Astrocyte (in vitro differentiated cells and primary cell): ENCODE data around the gene CBFB. TPM values are rescaled to one million over a fixed set of nuclear protein-coding genes. Genes with fewer than 3 reads are reported as not detected.

Experiments
- DNase-seq: peaks from one replicate; pipeline ENCODE4 v3.0.0-alpha.2; 2010; ENCODE audit warnings: low read depth
- FAIRE-seq: peaks from 2 replicates; lab custom pipeline; 2011; peaks lifted over from hg19 to GRCh38; lab: Jason Lieb, UNC
- H2AFZ ChIP-seq: 2 replicates; pipeline ENCODE4 v1.6.0; 2012; ENCODE audit warnings: low read depth, low read length, inconsistent platforms
- H3K27ac ChIP-seq: 2 replicates; pipeline ENCODE4 v1.5.1; 2011; ENCODE audit warnings: low read depth, low read length, inconsistent platforms
- H3K27me3 ChIP-seq: 2 replicates; pipeline ENCODE4 v1.6.0; 2011; ENCODE audit warnings: low read length, inconsistent platforms; ENCODE audit not compliant: insufficient read depth
- H3K36me3 ChIP-seq: 2 replicates; pipeline ENCODE4 v1.5.1; 2011; ENCODE audit warnings: low read length, inconsistent platforms; ENCODE audit not compliant: insufficient read depth
- H3K4me1 ChIP-seq: 2 replicates; pipeline ENCODE4 v1.5.1; 2011; ENCODE audit warnings: low read length, inconsistent platforms; ENCODE audit not compliant: insufficient read depth
- H3K4me2 ChIP-seq: 2 replicates; pipeline ENCODE4 v1.6.0; 2012; ENCODE audit warnings: low read length, inconsistent platforms
- H3K4me3 ChIP-seq: 2 replicates; pipeline ENCODE4 v1.5.1; 2011; ENCODE audit warnings: low read depth, mild to moderate bottlenecking, low read length, inconsistent platforms; ENCODE audit not compliant: insufficient read depth
- H3K79me2 ChIP-seq: 2 replicates; pipeline ENCODE4 v1.6.0; 2012; ENCODE audit warnings: mild to moderate bottlenecking, low read length, inconsistent platforms; ENCODE audit not compliant: insufficient read depth
- H3K9ac ChIP-seq: 2 replicates; pipeline ENCODE4 v1.6.0; 2012; ENCODE audit warnings: mild to moderate bottlenecking, low read length, inconsistent platforms
- H3K9me3 ChIP-seq: 2 replicates; pipeline ENCODE4 v1.5.1; 2012; ENCODE audit warnings: low read depth, mild to moderate bottlenecking, low read length, inconsistent platforms; ENCODE audit not compliant: insufficient read depth
- H4K20me1 ChIP-seq: 2 replicates; pipeline ENCODE4 v1.6.0; 2012; ENCODE audit warnings: low read length, inconsistent platforms; ENCODE audit not compliant: insufficient read depth
- H3K27ac Mint-ChIP-seq: one replicate; pipeline ENCODE4 v1.8.0; 2021; ENCODE audit warnings: mild to moderate bottlenecking, mixed read lengths; ENCODE audit not compliant: unreplicated experiment
- H3K27me3 Mint-ChIP-seq: one replicate; pipeline ENCODE4 v1.8.0; 2021; ENCODE audit warnings: low read depth, mixed read lengths; ENCODE audit not compliant: unreplicated experiment
- H3K36me3 Mint-ChIP-seq: one replicate; pipeline ENCODE4 v1.8.0; 2021; ENCODE audit warnings: low read depth, mixed read lengths; ENCODE audit not compliant: unreplicated experiment
- H3K4me1 Mint-ChIP-seq: one replicate; pipeline ENCODE4 v1.8.0; 2021; ENCODE audit warnings: low read depth, mixed read lengths; ENCODE audit not compliant: unreplicated experiment
- H3K4me3 Mint-ChIP-seq: one replicate; pipeline ENCODE4 v1.8.0; 2021; ENCODE audit warnings: mild to moderate bottlenecking, moderate library complexity, mixed read lengths; ENCODE audit not compliant: unreplicated experiment
- H3K9me3 Mint-ChIP-seq: one replicate; pipeline ENCODE4 v1.8.0; 2021; ENCODE audit warnings: mild to moderate bottlenecking, mixed read lengths; ENCODE audit not compliant: unreplicated experiment
- EZH2 ChIP-seq: IDR thresholded peaks from 2 replicates; pipeline ENCODE4 v1.6.1; 2012; ENCODE audit warnings: mild to moderate bottlenecking, low read length, inconsistent platforms; ENCODE audit not compliant: insufficient read depth
- total RNA-seq: library from RNA; stranded (reverse); gene quantifications from 2 replicates; pipeline ENCODE4 v1.2.1, GENCODE V29; 2021
- TF ChIP-seq, protein P1 (sequence below): IDR thresholded peaks from 2 replicates; pipeline ENCODE4 v1.5.1; 2011; ENCODE audit warnings: low read depth, mild to moderate bottlenecking, inconsistent platforms, low read length, moderate library complexity; ENCODE audit not compliant: insufficient read depth

The CBFB gene
- total RNA-seq, 1 donor from 2014 or later: 104 TPM

DNA sequence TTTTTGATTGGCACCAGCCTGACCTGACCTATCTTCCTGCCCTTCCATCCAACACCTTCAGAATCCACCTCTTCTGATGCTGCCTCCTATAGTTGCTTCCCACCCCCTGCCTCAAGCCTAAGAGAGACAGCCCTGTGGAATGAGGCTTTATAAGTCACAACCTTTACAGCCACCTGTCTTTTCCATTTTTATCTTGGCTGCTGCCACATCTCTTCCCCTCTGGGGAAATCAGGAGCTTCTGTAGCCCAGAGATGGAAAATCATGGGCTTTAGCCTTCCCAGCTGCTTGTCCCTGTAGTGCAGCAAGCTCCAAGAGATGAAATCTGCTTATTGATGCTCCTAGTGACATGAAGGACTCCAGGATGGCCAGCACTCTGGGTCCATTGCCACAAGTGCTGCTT is 99.5 kb downstream of the CBFB start:
- DNase-seq (no peak), FAIRE-seq (no peak)
- Mint-ChIP-seq H3K9me3 (no peaks in the 10 kb centered on the region), H3K36me3 (peaks cover 30% of the 10 kb centered on the region), H3K27ac (no peak overlapping the region), H3K27me3 (no peaks in the 10 kb centered on the region), H3K4me3 (no peak overlapping the region), H3K4me1 (no peaks in the 10 kb centered on the region)
- Histone ChIP-seq H3K9me3 (no peaks in the 10 kb centered on the region), H2AFZ (no peak overlapping the region), H3K36me3 (peaks cover 23% of the 10 kb centered on the region), H4K20me1 (peaks cover 16% of the 10 kb centered on the region), H3K4me3 (no peak overlapping the region), H3K27ac (no peak overlapping the region), H3K79me2 (no peaks in the 10 kb centered on the region), H3K9ac (no peak overlapping the region), H3K4me1 (no peaks in the 10 kb centered on the region), H3K4me2 (no peak overlapping the region), H3K27me3 (no peaks in the 10 kb centered on the region)
- TF ChIP-seq, protein P1, sequence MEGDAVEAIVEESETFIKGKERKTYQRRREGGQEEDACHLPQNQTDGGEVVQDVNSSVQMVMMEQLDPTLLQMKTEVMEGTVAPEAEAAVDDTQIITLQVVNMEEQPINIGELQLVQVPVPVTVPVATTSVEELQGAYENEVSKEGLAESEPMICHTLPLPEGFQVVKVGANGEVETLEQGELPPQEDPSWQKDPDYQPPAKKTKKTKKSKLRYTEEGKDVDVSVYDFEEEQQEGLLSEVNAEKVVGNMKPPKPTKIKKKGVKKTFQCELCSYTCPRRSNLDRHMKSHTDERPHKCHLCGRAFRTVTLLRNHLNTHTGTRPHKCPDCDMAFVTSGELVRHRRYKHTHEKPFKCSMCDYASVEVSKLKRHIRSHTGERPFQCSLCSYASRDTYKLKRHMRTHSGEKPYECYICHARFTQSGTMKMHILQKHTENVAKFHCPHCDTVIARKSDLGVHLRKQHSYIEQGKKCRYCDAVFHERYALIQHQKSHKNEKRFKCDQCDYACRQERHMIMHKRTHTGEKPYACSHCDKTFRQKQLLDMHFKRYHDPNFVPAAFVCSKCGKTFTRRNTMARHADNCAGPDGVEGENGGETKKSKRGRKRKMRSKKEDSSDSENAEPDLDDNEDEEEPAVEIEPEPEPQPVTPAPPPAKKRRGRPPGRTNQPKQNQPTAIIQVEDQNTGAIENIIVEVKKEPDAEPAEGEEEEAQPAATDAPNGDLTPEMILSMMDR: no peak

DNA sequence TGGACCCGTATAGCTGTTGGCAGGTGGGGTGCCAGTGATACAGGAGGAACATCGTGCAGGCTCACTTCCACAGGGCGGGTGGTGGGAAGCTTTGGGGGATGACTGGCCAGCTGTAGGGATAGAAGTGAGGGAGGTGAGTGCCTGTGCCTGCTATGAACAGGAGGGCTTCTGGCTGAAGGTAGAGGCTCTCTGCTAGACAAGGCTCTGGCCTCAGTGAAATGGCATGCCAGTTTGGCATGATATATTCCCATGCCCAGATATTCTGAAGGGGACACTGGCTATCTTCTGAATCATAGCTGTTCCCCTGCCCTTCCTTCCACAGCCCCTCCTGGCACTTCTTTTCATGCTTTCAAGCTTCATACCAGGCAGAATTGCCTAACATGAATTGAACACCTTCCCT is 99.9 kb downstream of the CBFB start:
- Histone ChIP-seq H3K4me3 (no peak overlapping the region), H4K20me1 (peaks cover 16% of the 10 kb centered on the region), H3K9ac (no peak overlapping the region), H3K27me3 (no peaks in the 10 kb centered on the region), H3K4me1 (no peaks in the 10 kb centered on the region), H3K9me3 (no peaks in the 10 kb centered on the region), H3K36me3 (peaks cover 20% of the 10 kb centered on the region), H3K27ac (no peak overlapping the region), H3K4me2 (no peak overlapping the region), H3K79me2 (no peaks in the 10 kb centered on the region), H2AFZ (no peak overlapping the region)
- Mint-ChIP-seq H3K27ac (no peak overlapping the region), H3K36me3 (peaks cover 28% of the 10 kb centered on the region), H3K9me3 (no peaks in the 10 kb centered on the region), H3K4me3 (no peak overlapping the region), H3K27me3 (no peaks in the 10 kb centered on the region), H3K4me1 (no peaks in the 10 kb centered on the region)
- FAIRE-seq (no peak), DNase-seq (no peak)
- TF ChIP-seq EZH2: no peak
- TF ChIP-seq, protein P1: no peak

DNA sequence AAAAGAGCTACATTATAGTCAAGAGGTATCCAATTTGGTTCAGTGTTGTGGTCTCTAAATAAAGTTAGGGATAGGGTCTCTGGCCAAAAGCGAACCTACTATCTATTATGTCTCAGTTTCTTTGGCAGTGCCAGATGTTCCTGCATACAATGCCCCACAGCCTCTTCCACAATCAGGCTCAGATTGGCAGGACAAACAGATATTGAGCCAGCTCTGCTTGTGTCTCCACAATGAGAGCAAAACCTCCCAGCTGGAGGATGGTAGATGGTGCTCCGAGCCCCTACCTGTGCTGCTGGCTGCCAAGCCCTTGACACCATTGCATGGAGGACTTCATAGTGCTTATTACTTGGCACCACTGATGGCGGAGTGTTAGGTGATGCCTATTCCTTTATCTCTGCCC is 100.5 kb downstream of the CBFB start:
- H3K27me3 Mint-ChIP-seq: no peaks in the 10 kb centered on the region
- H3K9me3 ChIP-seq: no peaks in the 10 kb centered on the region
- H3K4me1 Mint-ChIP-seq: no peaks in the 10 kb centered on the region
- no peak for TF ChIP-seq EZH2
- TF ChIP-seq, protein P1: no peak
- no peak overlapping the region for H2AFZ ChIP-seq
- peaks cover 30% of the 10 kb centered on the region for H3K36me3 Mint-ChIP-seq
- H3K4me2 ChIP-seq: no peak overlapping the region
- peaks cover 16% of the 10 kb centered on the region for H4K20me1 ChIP-seq
- peaks cover 21% of the 10 kb centered on the region for H3K36me3 ChIP-seq
- H3K4me1 ChIP-seq: no peaks in the 10 kb centered on the region
- DNase-seq: no peak
- H3K27ac ChIP-seq: no peak overlapping the region
- H3K9me3 Mint-ChIP-seq: no peaks in the 10 kb centered on the region
- H3K79me2 ChIP-seq: no peaks in the 10 kb centered on the region
- no peak overlapping the region for H3K9ac ChIP-seq
- no peak for FAIRE-seq
- H3K4me3 Mint-ChIP-seq: no peak overlapping the region
- H3K27me3 ChIP-seq: no peaks in the 10 kb centered on the region
- H3K27ac Mint-ChIP-seq: no peak overlapping the region
- H3K4me3 ChIP-seq: no peak overlapping the region
